Adipocyte (in vitro differentiated cells): ENCODE data around the gene TSKS.

Experiments
- DNase-seq: peaks from one replicate; pipeline ENCODE4 v3.0.0-alpha.2; 2015; ENCODE audit warnings: low read depth
- H3K27me3 ChIP-seq: replicated peaks from 2 replicates; pipeline ENCODE4 v1.7.0; 2013; ENCODE audit warnings: mild to moderate bottlenecking, low read length, moderate library complexity; ENCODE audit not compliant: control insufficient read depth, insufficient read depth
- H3K36me3 ChIP-seq: 2 replicates; pipeline ENCODE4 v1.7.0; 2013; ENCODE audit warnings: low read length, mild to moderate bottlenecking, moderate library complexity; ENCODE audit not compliant: control insufficient read depth, insufficient read depth, severe bottlenecking
- H3K4me1 ChIP-seq: 2 replicates; pipeline ENCODE4 v1.7.0; 2013; ENCODE audit warnings: mild to moderate bottlenecking, low read length, moderate library complexity; ENCODE audit not compliant: control insufficient read depth, insufficient read depth
- H3K4me3 ChIP-seq: 2 replicates; pipeline ENCODE4 v1.7.0; 2013; ENCODE audit warnings: mild to moderate bottlenecking, low read length, moderate library complexity
- H3K9ac ChIP-seq: 2 replicates; pipeline ENCODE4 v1.7.0; 2013; ENCODE audit warnings: mild to moderate bottlenecking, low read length, moderate library complexity
- H3K9me3 ChIP-seq: 2 replicates; pipeline ENCODE4 v1.7.0; 2013; ENCODE audit warnings: mild to moderate bottlenecking, low read length, moderate library complexity; ENCODE audit not compliant: control insufficient read depth

TSKS gene

DNA sequence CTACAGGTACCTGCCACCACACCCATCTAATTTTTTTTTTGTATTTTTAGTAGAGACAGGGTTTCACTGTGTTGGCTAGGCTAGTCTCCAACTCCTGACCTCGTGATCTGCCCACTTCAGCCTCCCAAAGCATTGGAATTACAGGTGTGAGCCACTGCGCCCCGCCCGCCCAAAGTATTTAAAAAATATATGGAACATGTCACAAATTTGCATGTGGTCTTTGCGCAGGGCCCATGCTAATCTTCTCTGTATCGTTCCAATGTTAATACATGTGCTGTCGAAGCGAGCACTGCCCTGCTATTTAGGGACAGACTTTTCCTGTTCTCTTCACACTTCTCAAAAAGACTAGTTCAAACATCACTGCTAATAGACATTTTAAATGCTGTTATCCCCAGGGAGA is 1.2 kb upstream of the TSKS start:
- H3K4me1 ChIP-seq, result peaks cover 40% of the 10 kb centered on the region
- no peaks in the 10 kb centered on the region for H3K27me3 ChIP-seq
- no peak overlapping the region for H3K4me3 ChIP-seq
- H3K36me3 ChIP-seq, result no peaks in the 10 kb centered on the region
- no peaks in the 10 kb centered on the region for H3K9me3 ChIP-seq
- DNase-seq, result no peak
- no peak overlapping the region for H3K9ac ChIP-seq

GRCh38 chr19:49761625-49762311 is 1.3 kb downstream of the TSKS start:
- no peak for DNase-seq
- no peaks in the 10 kb centered on the region for H3K27me3 ChIP-seq
- no peaks in the 10 kb centered on the region for H3K9me3 ChIP-seq
- peak overlapping the region; percentile 3 for H3K4me3 ChIP-seq
- no peaks in the 10 kb centered on the region for H3K36me3 ChIP-seq
- peaks cover 40% of the 10 kb centered on the region for H3K4me1 ChIP-seq
- H3K9ac ChIP-seq, result peak overlapping the region; percentile 84

DNA sequence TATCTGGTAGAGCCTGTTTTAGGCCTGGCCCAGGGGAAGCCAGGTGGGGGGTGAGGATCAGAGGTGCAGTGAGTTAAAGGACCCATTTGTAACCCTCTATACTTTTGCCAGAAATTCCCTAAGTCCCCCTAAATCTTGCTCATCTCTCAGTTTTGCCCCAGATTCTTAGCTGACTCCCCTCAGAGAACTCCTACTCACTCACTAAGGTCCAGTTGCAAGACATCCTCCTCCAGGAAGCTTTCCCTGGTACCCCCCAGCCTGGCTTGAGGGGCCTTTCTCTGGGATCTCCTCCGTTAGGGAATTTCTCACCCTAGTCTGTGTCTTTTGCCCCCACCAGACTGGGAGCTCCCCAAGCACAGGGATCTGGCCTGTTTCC is 1.9 kb downstream of the TSKS start:
- no peaks in the 10 kb centered on the region for H3K27me3 ChIP-seq
- no peaks in the 10 kb centered on the region for H3K36me3 ChIP-seq
- peak overlapping the region; percentile 84 for H3K9ac ChIP-seq
- no peaks in the 10 kb centered on the region for H3K9me3 ChIP-seq
- no peak for DNase-seq
- peaks cover 44% of the 10 kb centered on the region for H3K4me1 ChIP-seq
- peak overlapping the region; percentile 3 for H3K4me3 ChIP-seq

DNA sequence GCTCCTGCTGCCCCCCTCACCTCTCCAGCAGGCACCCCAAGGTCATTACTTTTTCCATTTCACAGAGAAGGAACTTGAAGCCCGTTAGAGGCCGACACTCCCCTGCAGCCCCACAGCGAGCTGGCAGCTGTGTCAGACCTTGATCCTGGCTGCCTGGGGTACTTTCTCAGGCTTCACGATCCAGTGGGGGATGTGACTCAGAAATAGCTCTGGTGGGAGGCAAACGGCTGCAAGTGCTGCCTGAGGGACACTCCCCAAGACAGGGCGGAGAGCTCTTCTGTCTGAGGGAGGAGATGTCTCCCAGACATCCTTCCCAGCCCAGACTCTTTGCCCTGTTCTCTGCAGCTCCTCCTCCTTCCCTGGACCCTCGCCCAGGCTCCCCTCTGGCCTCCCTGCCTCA is 4.8 kb downstream of the TSKS start:
- Histone ChIP-seq H3K9me3 (peaks cover 7% of the 10 kb centered on the region), H3K36me3 (no peaks in the 10 kb centered on the region), H3K27me3 (no peaks in the 10 kb centered on the region), H3K9ac (peak overlapping the region; percentile 73), H3K4me1 (peaks cover 34% of the 10 kb centered on the region), H3K4me3 (no peak overlapping the region)
- DNase-seq, result peak; percentile 42

DNA sequence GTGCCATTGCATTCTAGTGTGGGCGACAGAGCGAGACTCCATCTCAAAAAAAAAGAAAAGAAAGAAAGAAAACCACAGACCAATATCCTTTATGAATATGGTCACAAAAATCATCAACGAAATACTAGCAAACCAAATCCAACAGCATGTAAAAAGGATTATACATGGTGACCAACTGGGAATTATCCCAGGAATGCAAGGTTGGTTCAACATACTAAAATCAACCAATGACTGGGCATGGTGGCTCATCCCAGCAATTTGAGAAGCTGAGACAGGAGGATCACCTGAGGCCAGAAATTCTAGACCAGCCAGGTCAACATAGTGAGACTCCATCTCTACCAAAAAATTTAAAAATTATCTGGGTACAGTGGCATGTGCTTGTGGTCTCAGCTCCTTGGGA is 7.2 kb downstream of the TSKS start:
- peaks cover 7% of the 10 kb centered on the region for H3K9me3 ChIP-seq
- DNase-seq, result no peak
- peak overlapping the region; percentile 20 for H3K9ac ChIP-seq
- no peak overlapping the region for H3K4me3 ChIP-seq
- H3K4me1 ChIP-seq, result peaks cover 29% of the 10 kb centered on the region
- no peaks in the 10 kb centered on the region for H3K36me3 ChIP-seq
- no peaks in the 10 kb centered on the region for H3K27me3 ChIP-seq

GRCh38 chr19:49752701-49753100 is 10.4 kb downstream of the TSKS start:
- peaks cover 7% of the 10 kb centered on the region for H3K9me3 ChIP-seq
- no peaks in the 10 kb centered on the region for H3K27me3 ChIP-seq
- no peak overlapping the region for H3K4me3 ChIP-seq
- H3K36me3 ChIP-seq, result no peaks in the 10 kb centered on the region
- H3K9ac ChIP-seq, result no peak overlapping the region
- H3K4me1 ChIP-seq, result peaks cover 24% of the 10 kb centered on the region
- DNase-seq, result no peak

- no peak for DNase-seq
- no peak overlapping the region for H3K9ac ChIP-seq
- H3K4me1 ChIP-seq, result peaks cover 11% of the 10 kb centered on the region
- H3K4me3 ChIP-seq, result no peak overlapping the region
- H3K36me3 ChIP-seq, result no peaks in the 10 kb centered on the region
- H3K27me3 ChIP-seq, result no peaks in the 10 kb centered on the region
- H3K9me3 ChIP-seq, result no peaks in the 10 kb centered on the region
Observed at GRCh38 chr19:49749771-49750170, 13.3 kb downstream of the TSKS start.

DNA sequence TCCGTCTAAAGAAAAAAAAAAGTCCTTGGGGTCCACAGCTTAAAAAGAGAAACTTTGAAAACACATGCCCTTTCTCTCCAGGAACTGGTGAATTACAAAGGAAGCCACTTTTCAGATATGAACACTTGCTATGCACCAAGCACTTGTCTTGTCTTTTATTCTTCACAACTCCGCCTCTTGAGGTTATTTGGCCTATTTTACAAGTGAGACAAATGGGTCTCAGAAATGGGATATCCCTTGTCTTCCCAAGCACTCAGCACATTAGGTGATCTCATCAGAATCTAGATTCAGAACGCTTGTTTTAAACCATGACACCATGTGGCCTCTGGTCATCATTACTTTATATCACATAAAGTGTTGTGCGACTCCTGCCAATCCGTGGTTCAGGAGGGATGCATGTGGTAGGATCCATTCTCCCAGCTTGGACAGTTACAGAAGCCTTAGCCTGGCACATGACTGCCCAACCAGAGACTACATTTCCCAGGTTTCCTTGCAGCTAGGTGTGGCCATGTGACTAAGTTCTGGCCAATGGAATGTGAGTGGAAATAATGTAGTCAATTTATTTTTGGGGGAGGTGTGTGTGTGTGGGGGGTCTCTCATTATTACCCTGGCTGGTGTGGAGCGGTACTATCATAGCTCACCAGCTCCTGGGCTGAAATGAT is 13.9 kb downstream of the TSKS start:
- H3K9me3 ChIP-seq, result no peaks in the 10 kb centered on the region
- H3K4me1 ChIP-seq, result peaks cover 11% of the 10 kb centered on the region
- no peak overlapping the region for H3K4me3 ChIP-seq
- peak; percentile 29 for DNase-seq
- H3K27me3 ChIP-seq, result no peaks in the 10 kb centered on the region
- no peak overlapping the region for H3K9ac ChIP-seq
- H3K36me3 ChIP-seq, result no peaks in the 10 kb centered on the region

DNA sequence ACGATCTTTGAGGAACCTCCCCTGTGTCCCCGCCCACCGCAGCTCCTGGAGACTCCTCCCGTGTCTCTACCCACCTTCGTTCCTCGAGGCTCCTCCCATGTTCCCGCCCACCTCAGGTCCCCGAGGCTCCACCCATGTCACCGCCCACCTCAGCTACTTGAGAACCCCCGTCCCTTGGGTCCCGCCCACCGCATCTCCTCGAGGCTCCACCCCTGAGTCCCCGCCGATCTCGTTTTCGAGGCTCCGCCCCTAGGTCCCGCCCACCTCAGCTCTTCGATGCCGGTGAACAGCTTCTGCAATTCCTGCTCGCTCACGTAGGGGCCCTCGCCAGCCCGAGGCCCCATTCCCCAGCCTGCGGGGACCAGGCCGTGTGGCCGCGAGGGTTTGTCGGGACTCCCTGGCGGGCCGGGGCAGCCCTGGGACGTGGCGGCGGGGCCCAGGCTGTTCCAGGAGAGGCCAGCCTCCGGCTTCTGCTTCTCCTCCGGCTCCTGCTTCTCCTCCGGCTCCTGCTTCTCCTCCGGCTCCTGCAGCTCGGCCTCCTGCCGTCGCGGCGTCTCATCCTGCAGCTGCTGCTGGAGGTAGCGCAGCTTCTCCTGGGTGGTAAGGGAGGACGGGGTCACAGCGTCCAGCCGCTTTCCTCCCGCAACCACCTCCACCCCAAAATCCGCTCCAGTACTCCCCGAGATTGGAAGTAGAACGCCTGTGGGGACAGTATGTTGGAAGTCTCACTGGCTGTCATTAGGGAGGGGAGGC is 16.7 kb downstream of the TSKS start:
- peaks cover 8% of the 10 kb centered on the region for H3K4me1 ChIP-seq
- H3K27me3 ChIP-seq, result no peaks in the 10 kb centered on the region
- no peaks in the 10 kb centered on the region for H3K36me3 ChIP-seq
- H3K9ac ChIP-seq, result no peak overlapping the region
- H3K9me3 ChIP-seq, result no peaks in the 10 kb centered on the region
- peak; percentile 14 for DNase-seq
- H3K4me3 ChIP-seq, result no peak overlapping the region

- Histone ChIP-seq H3K9ac (no peak overlapping the region), H3K9me3 (no peaks in the 10 kb centered on the region), H3K27me3 (no peaks in the 10 kb centered on the region), H3K4me1 (peaks cover 6% of the 10 kb centered on the region), H3K4me3 (no peak overlapping the region), H3K36me3 (no peaks in the 10 kb centered on the region)
- no peak for DNase-seq
Observed at GRCh38 chr19:49744946-49745381, 18.1 kb downstream of the TSKS start.

DNA sequence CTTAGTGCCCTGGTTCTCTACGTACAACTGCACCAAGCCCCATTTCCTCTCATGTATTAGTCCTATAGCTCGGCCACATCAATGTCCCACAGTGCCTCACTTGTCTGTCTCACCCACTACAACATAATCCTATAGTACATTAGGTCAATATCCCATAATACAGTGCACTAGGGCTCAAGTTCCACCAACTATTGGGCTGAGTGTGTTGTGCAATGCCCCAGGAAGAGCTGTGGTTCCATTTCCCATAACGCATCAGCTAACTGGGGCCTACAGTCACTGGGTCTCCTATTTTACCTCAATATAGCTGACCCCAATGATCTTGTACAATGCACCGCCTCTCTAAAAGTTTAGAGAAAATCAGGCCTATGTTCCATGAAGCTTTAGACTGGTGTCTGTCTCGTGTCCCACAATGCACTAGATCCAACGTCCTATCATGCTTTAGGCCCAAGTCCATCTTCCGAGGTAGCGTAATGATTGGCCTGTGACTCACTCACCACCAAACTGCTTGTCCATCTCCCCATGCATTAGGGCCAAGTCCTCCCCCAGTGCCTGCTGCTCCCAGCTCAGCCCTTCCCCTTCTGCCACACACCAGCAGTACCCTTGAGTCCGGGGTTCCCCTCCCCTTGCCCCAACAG is 21.8 kb downstream of the TSKS start:
- Histone ChIP-seq H3K36me3 (no peaks in the 10 kb centered on the region), H3K27me3 (no peaks in the 10 kb centered on the region), H3K9me3 (no peaks in the 10 kb centered on the region), H3K4me3 (no peak overlapping the region), H3K4me1 (no peaks in the 10 kb centered on the region), H3K9ac (no peak overlapping the region)
- no peak for DNase-seq
